Retinal pigment epithelial cell (primary cell): ENCODE measurements around the gene GLUD2.

Experiments used
- DNase-seq: peaks from one replicate; pipeline ENCODE4 v3.0.0-alpha.2; 2010; ENCODE audit warnings: low read depth
- H3K4me3 ChIP-seq: 2 replicates; pipeline ENCODE4 v1.5.1; 2011; ENCODE audit warnings: mild to moderate bottlenecking, low read length, control low read depth, moderate library complexity
- TF ChIP-seq, protein P1 (sequence below): conservative IDR thresholded peaks from 2 replicates; pipeline ENCODE4 v1.5.1; 2011; ENCODE audit warnings: low read depth, low read length, control low read depth, inconsistent platforms

GLUD2 gene

DNA sequence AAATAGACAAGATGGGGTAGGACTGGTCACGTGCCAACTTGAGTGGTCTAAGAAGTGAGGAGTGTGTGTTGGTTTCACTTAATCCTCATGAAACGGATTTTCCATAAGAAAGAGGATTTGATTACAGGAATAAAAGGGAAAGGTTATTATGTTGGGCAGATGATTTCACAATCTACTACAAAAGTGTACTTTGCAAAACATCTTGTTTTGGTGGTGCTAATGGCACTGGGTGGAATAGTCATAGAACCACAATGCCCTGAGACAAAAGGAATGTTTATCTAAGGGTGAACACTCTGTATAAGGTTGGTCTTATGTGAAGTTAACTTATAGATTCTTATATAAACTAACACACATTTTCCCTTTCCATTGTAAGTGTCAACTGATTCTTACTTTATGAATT lies 45.6 kb downstream of the GLUD2 start:
- TF ChIP-seq, protein P1, sequence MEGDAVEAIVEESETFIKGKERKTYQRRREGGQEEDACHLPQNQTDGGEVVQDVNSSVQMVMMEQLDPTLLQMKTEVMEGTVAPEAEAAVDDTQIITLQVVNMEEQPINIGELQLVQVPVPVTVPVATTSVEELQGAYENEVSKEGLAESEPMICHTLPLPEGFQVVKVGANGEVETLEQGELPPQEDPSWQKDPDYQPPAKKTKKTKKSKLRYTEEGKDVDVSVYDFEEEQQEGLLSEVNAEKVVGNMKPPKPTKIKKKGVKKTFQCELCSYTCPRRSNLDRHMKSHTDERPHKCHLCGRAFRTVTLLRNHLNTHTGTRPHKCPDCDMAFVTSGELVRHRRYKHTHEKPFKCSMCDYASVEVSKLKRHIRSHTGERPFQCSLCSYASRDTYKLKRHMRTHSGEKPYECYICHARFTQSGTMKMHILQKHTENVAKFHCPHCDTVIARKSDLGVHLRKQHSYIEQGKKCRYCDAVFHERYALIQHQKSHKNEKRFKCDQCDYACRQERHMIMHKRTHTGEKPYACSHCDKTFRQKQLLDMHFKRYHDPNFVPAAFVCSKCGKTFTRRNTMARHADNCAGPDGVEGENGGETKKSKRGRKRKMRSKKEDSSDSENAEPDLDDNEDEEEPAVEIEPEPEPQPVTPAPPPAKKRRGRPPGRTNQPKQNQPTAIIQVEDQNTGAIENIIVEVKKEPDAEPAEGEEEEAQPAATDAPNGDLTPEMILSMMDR, result no peak
- H3K4me3 ChIP-seq, result no peak overlapping the region
- no peak for DNase-seq
